Testis (tissue), 2 donors: ENCODE data around the gene SUMO1.

ENCODE experiments used
- POLR2A ChIP-seq: fragments of 450-650 bp; IDR thresholded peaks from one replicate; pipeline ENCODE4 v1.6.1; 2017; ENCODE audit warnings: antibody characterized with exemption, mild to moderate bottlenecking, moderate library complexity
- TF ChIP-seq, protein P1 (sequence below), 3 experiments: fragments of 450-650 bp in 2 of 3; fragments of 200-600 bp in 1 of 3; sonication (generic) in 1 of 3; IDR thresholded peaks; one replicate each; pipeline ENCODE4 v1.5.1; 2016 to 2019; ENCODE audit warnings: antibody characterized with exemption in 3 of 3, mild to moderate bottlenecking in 2 of 3, moderate library complexity in 1 of 3

DNA sequence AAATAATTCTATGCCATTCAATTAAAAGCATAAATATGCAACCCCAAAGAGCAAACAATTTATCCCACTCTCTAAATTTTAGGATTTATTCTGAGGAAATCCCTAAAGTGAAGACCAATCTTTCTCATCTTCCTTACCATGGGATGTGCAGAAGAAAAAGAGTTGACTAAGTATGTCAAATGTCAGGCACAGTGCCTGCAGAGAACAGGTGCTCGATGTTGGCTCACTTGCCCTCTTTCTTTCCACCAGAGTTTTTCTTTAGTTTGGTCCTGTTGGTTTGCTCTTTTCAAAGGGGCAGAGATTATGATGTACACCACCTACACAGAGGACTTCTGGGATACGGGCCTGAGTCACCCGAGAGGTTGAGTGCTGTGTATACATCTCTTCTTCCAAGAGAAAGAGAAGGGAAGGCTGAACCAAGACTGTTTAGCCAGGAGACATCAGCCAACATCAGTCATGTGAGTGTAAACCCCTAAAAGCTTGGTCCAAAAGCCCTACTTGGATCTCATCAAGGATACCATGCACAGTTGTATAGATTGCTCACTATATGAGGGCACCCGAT is 51.7 kb downstream of the SUMO1 start:
- TF ChIP-seq, protein P1, sequence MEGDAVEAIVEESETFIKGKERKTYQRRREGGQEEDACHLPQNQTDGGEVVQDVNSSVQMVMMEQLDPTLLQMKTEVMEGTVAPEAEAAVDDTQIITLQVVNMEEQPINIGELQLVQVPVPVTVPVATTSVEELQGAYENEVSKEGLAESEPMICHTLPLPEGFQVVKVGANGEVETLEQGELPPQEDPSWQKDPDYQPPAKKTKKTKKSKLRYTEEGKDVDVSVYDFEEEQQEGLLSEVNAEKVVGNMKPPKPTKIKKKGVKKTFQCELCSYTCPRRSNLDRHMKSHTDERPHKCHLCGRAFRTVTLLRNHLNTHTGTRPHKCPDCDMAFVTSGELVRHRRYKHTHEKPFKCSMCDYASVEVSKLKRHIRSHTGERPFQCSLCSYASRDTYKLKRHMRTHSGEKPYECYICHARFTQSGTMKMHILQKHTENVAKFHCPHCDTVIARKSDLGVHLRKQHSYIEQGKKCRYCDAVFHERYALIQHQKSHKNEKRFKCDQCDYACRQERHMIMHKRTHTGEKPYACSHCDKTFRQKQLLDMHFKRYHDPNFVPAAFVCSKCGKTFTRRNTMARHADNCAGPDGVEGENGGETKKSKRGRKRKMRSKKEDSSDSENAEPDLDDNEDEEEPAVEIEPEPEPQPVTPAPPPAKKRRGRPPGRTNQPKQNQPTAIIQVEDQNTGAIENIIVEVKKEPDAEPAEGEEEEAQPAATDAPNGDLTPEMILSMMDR (IDR thresholded peaks at IDR 0.05), result no peak
- TF ChIP-seq POLR2A, result no peak
